A549 (cell line): ENCODE data around the gene TP53I11. TPM values are rescaled to one million over a fixed set of nuclear protein-coding genes. Genes with fewer than 3 reads are reported as not detected.

ENCODE experiments used
- ATAC-seq, 2 experiments: fragments of 200-7000 bp in 1 of 2; fragments of >200 bp in 1 of 2; cut with Nextera tagmentation in 1 of 2; cut with Tn5 transposase in 1 of 2; 3 replicates each; pipeline versions ENCODE4 v1.8.0 to v1.9.1; 2018 to 2020; ENCODE audit warnings: mild to moderate bottlenecking in 1 of 2, moderate library complexity in 1 of 2
- CTCF ChIA-PET: fragments of 300-600 bp; sonication (Branson Sonifier 250); formaldehyde crosslinking; extraction: SDS; loops from one replicate; lab custom pipeline; 2021; ENCODE audit warnings: antibody characterized with exemption, inconsistent platforms; lab: Yijun Ruan, JAX
- POLR2A ChIA-PET: fragments of 350-600 bp; formaldehyde crosslinking; extraction: SDS; loops from one replicate; lab custom pipeline; 2021; ENCODE audit warnings: antibody characterized with exemption, inconsistent platforms; lab: Yijun Ruan, JAX
- DNase-seq, 2 experiments: peaks; one replicate each; pipeline versions ENCODE4 v3.0.0 to v3.0.0-alpha.2; 2011 to 2016; ENCODE audit warnings: low read depth in 1 of 2, low spot score in 1 of 2
- FAIRE-seq: peaks from 2 replicates; lab custom pipeline; 2011; peaks lifted over from hg19 to GRCh38; lab: Jason Lieb, UNC
- H3K27ac ChIP-seq, 2 experiments: fragments of >200 bp; sonication (Bioruptor Twin); formaldehyde crosslinking; 3 replicates each; pipeline ENCODE4 v1.5.1; 2016 to 2017
- H3K4me1 ChIP-seq: fragments of >200 bp; sonication (Bioruptor Twin); formaldehyde crosslinking; 3 replicates; pipeline ENCODE4 v1.6.1; 2016
- H3K4me2 ChIP-seq: fragments of >200 bp; sonication (Bioruptor Twin); formaldehyde crosslinking; 3 replicates; pipeline ENCODE4 v1.6.1; 2016
- H3K4me3 ChIP-seq: fragments of >200 bp; sonication (Bioruptor Twin); formaldehyde crosslinking; 3 replicates; pipeline ENCODE4 v1.5.1; 2016
- H3K9me3 ChIP-seq: fragments of >200 bp; sonication (Bioruptor Twin); formaldehyde crosslinking; 3 replicates; pipeline ENCODE4 v1.6.1; 2016
- BHLHE40 ChIP-seq: IDR thresholded peaks from 2 replicates; pipeline ENCODE4 v1.6.1; 2012; ENCODE audit warnings: low read depth, low read length, inconsistent platforms
- CBX2 ChIP-seq: fragments of 200-600 bp; sonication (generic); IDR thresholded peaks from 2 replicates; pipeline ENCODE4 v1.6.1; 2016; ENCODE audit warnings: low read depth, mild to moderate bottlenecking, borderline replicate concordance
- CBX8 ChIP-seq: fragments of 200-600 bp; sonication (generic); IDR thresholded peaks from 2 replicates; pipeline ENCODE4 v1.6.1; 2016
- CEBPB ChIP-seq, 2 experiments: fragments of >200 bp in 1 of 2; sonication (Bioruptor Twin) in 1 of 2; formaldehyde crosslinking in 1 of 2; IDR thresholded peaks; 2 replicates each; pipeline ENCODE4 v1.6.1; 2012 to 2016
- CHD4 ChIP-seq: fragments of 200-600 bp; sonication (generic); IDR thresholded peaks from 2 replicates; pipeline ENCODE4 v1.6.1; 2016; ENCODE audit warnings: antibody characterized with exemption, mild to moderate bottlenecking, borderline replicate concordance
- CTCF ChIP-seq: fragments of >200 bp; sonication (Bioruptor Twin); formaldehyde crosslinking; IDR thresholded peaks from 3 replicates; pipeline ENCODE4 v1.5.1; 2016
- E2F6 ChIP-seq: IDR thresholded peaks from 2 replicates; pipeline ENCODE4 v1.6.1; 2012; ENCODE audit warnings: low read depth, borderline replicate concordance
- EP300 ChIP-seq, 2 experiments: fragments of >200 bp; sonication (Bioruptor Twin); formaldehyde crosslinking; IDR thresholded peaks; 2 replicates in 1 of 2; 3 replicates in 1 of 2; pipeline ENCODE4 v1.6.1; 2016 to 2017
- FOSL2 ChIP-seq, 2 experiments: fragments of 450-650 bp in 1 of 2; fragments of >200 bp in 1 of 2; sonication (Bioruptor Twin) in 1 of 2; formaldehyde crosslinking; IDR thresholded peaks; 2 replicates each; pipeline versions ENCODE4 v1.5.0 to v1.6.1; 2016 to 2020; ENCODE audit warnings: mild to moderate bottlenecking in 1 of 2, moderate library complexity in 1 of 2
- FOXS1 ChIP-seq: fragments of 250-450 bp; sonication (Bioruptor Pico); IDR thresholded peaks from 2 replicates; pipeline ENCODE4 v1.5.0; 2020; ENCODE audit warnings: mild to moderate bottlenecking, moderate library complexity
- GATA3 ChIP-seq: IDR thresholded peaks from 2 replicates; pipeline ENCODE4 v1.6.1; 2012; ENCODE audit warnings: borderline replicate concordance
- HOXB13 ChIP-seq: fragments of 250-450 bp; sonication (Bioruptor Pico); IDR thresholded peaks from 2 replicates; pipeline ENCODE4 v1.5.0; 2020; ENCODE audit warnings: low read depth, mild to moderate bottlenecking, moderate library complexity
- HOXB5 ChIP-seq: fragments of 250-450 bp; sonication (Bioruptor Pico); IDR thresholded peaks from 2 replicates; pipeline ENCODE4 v1.5.0; 2020; ENCODE audit warnings: mild to moderate bottlenecking, moderate library complexity
- JUN ChIP-seq, 2 experiments: fragments of >200 bp; sonication (Bioruptor Twin); formaldehyde crosslinking; IDR thresholded peaks; 2 replicates in 1 of 2; 3 replicates in 1 of 2; pipeline ENCODE4 v1.6.1; 2016 to 2017
- KDM5A ChIP-seq: fragments of 200-600 bp; sonication (generic); IDR thresholded peaks from 2 replicates; pipeline ENCODE4 v1.6.1; 2016; ENCODE audit warnings: antibody characterized with exemption, mild to moderate bottlenecking
- MAFK ChIP-seq: fragments of 450-650 bp; IDR thresholded peaks from 2 replicates; pipeline ENCODE4 v1.6.1; 2014; ENCODE audit not compliant: partially characterized antibody
- MAX ChIP-seq: IDR thresholded peaks from 2 replicates; pipeline ENCODE4 v1.6.1; 2012
- MAZ ChIP-seq: fragments of 150-350 bp; IDR thresholded peaks from 2 replicates; pipeline ENCODE4 v1.6.1; 2014; ENCODE audit warnings: antibody characterized with exemption, low read depth, low read length, borderline replicate concordance
- NFE2L2 ChIP-seq: fragments of 150-350 bp; conservative IDR thresholded peaks from 2 replicates; pipeline ENCODE4 v1.6.1; 2014; ENCODE audit warnings: low read length
- NR3C1 ChIP-seq: fragments of >200 bp; sonication (Bioruptor Twin); formaldehyde crosslinking; IDR thresholded peaks from 3 replicates; pipeline ENCODE4 v1.6.1; 2017
- PBX3 ChIP-seq: IDR thresholded peaks from 2 replicates; pipeline ENCODE4 v1.6.1; 2012
- PHF8 ChIP-seq: fragments of 200-600 bp; sonication (generic); IDR thresholded peaks from 2 replicates; pipeline ENCODE4 v1.6.1; 2016; ENCODE audit warnings: low read depth, mild to moderate bottlenecking, antibody characterized with exemption, moderate library complexity, borderline replicate concordance
- POLR2A ChIP-seq: IDR thresholded peaks from 2 replicates; pipeline ENCODE4 v1.6.1; 2012; ENCODE audit warnings: mild to moderate bottlenecking, low read length
- POLR2AphosphoS2 ChIP-seq: conservative IDR thresholded peaks from 2 replicates; pipeline ENCODE4 v1.6.1; 2012; ENCODE audit warnings: low read length, improper control_type of control experiment, inconsistent platforms
- RAD21 ChIP-seq, 2 experiments: fragments of >200 bp in 1 of 2; sonication (Bioruptor Twin) in 1 of 2; formaldehyde crosslinking in 1 of 2; IDR thresholded peaks in 1 of 2; conservative IDR thresholded peaks in 1 of 2; 2 replicates in 1 of 2; 3 replicates in 1 of 2; pipeline ENCODE4 v1.6.1; 2012 to 2018; ENCODE audit warnings: inconsistent platforms in 1 of 2
- REST ChIP-seq: fragments of 200-600 bp; sonication (generic); IDR thresholded peaks from 2 replicates; pipeline ENCODE4 v1.6.1; 2016; ENCODE audit warnings: antibody characterized with exemption, mild to moderate bottlenecking, moderate library complexity
- RFX5 ChIP-seq: fragments of 450-650 bp; IDR thresholded peaks from 2 replicates; pipeline ENCODE4 v1.7.1; 2014; ENCODE audit warnings: antibody characterized with exemption, mild to moderate bottlenecking, moderate library complexity
- RNF2 ChIP-seq: fragments of 200-600 bp; sonication (generic); IDR thresholded peaks from 2 replicates; pipeline ENCODE4 v1.6.1; 2016; ENCODE audit warnings: low read depth, mild to moderate bottlenecking, antibody characterized with exemption, moderate library complexity, borderline replicate concordance
- SMC3 ChIP-seq: fragments of >200 bp; sonication (Bioruptor Twin); formaldehyde crosslinking; IDR thresholded peaks from 3 replicates; pipeline ENCODE4 v1.6.1; 2018; ENCODE audit warnings: inconsistent platforms
- SREBF2 ChIP-seq: fragments of 450-650 bp; IDR thresholded peaks from 2 replicates; pipeline ENCODE4 v1.6.1; 2014; ENCODE audit warnings: mild to moderate bottlenecking, moderate library complexity
- TFCP2L1 ChIP-seq: fragments of 250-450 bp; sonication (Bioruptor Pico); IDR thresholded peaks from 2 replicates; pipeline ENCODE4 v1.5.0; 2021; ENCODE audit warnings: mild to moderate bottlenecking
- USF2 ChIP-seq: fragments of 450-650 bp; IDR thresholded peaks from 2 replicates; pipeline ENCODE4 v1.6.1; 2014; ENCODE audit warnings: antibody characterized with exemption
- WGBS: methylation state at CpG from one replicate; pipeline ENCODE4 v1.1.6; 2017; ENCODE audit errors: missing lambda C conversion rate; 5-methylcytosine and 5-hydroxymethylcytosine counted together
- polyA minus RNA-seq: library from RNA; depleted of rRNA, polyadenylated mRNA; stranded (reverse); fragments of >200 nt; gene quantifications from 2 replicates; pipeline ENCODE4 v1.2.3, GENCODE V29; 2011; rRNA and poly(A)+ RNA removed
- polyA plus RNA-seq, 4 experiments: library from polyadenylated mRNA; depleted of rRNA in 3 of 4; stranded (reverse); fragments of >200 nt; fragmentation: RNase III in 1 of 4; extraction: RNeasy Plus Mini Kit Qiagen cat#74134 plus additional on column Dnase treatment in 1 of 4; gene quantifications; 2 replicates in 3 of 4; 3 replicates in 1 of 4; pipeline ENCODE4 v1.2.3, GENCODE V29; 2011 to 2017

The TP53I11 gene
- polyA plus RNA-seq (2011; rRNA removed), result 11.2 and 20.7 TPM in 2 replicates
- polyA plus RNA-seq (2012; cell fraction: cytosol; rRNA removed), result 14.3 and 22.5 TPM in 2 replicates
- polyA plus RNA-seq (2012; cell fraction: nucleus; rRNA removed), result 32.6 and 40.9 TPM in 2 replicates
- polyA plus RNA-seq (2017; fragmentation: RNase III; extraction: RNeasy Plus Mini Kit Qiagen cat#74134 plus additional on column Dnase treatment), result 28.2 to 36.1 TPM (median 28.5 TPM) in 3 replicates
- 23.0 and 25.7 TPM in 2 replicates for polyA minus RNA-seq

- FAIRE-seq (no peak), ATAC-seq (peak; percentile 57 to 86), DNase-seq (peak; percentile 53 to 78)
- POLR2A ChIA-PET, result no interaction called here
- CTCF ChIA-PET, result interaction anchor here (0.8 to 1.6 kb wide), 12 partner anchors 8 to 154 kb away, joined by 3 to 12 read pairs (median 4); no protein-coding TSS in a partner anchor
- Histone ChIP-seq H3K4me3 (peak within 1 kb of the TSS; percentile 99), H3K9me3 (no peaks in the 10 kb centered on the region), H3K27ac (peak within 1 kb of the TSS; percentile 92 to 95), H3K4me2 (peak within 1 kb of the TSS; percentile 99), H3K4me1 (peaks cover 30% of the 10 kb centered on the region)
- 68% methylated on average over 19 of the region's 83 CpGs for WGBS
- TF ChIP-seq JUN (IDR thresholded peaks at IDR 0.05) (peak in 1 of 2 experiments; percentile 35; a peak in 1 of 5 replicates), CTCF (peak; percentile 89), FOXS1 (CRISPR knock-in tag) (no peak), FOSL2 (IDR thresholded peaks at IDR 0.05) (no peak), FOSL2 (CRISPR knock-in tag; IDR thresholded peaks at IDR 0.05) (no peak), NR3C1 (no peak), HOXB13 (no peak), EP300 (IDR thresholded peaks at IDR 0.05) (no peak), PBX3 (no peak), NFE2L2 (no peak), POLR2A (peak; percentile 64), CBX2 (no peak), SMC3 (peak; percentile 52), CBX8 (no peak), RNF2 (no peak), MAFK (no peak), PHF8 (no peak), REST (no peak), GATA3 (no peak), CEBPB (IDR thresholded peaks at IDR 0.05) (no peak), E2F6 (no peak), USF2 (no peak), HOXB5 (no peak), RAD21 (conservative IDR thresholded peaks at IDR 0.05 in 1 of 2, IDR thresholded peaks at IDR 0.05 in 1 of 2) (peak in 1 of 2 experiments; percentile 51; a peak in 1 of 5 replicates), RFX5 (no peak), CHD4 (peak; percentile 90; the same call in 1 of the 2 replicates), TFCP2L1 (CRISPR knock-in tag) (no peak), BHLHE40 (no peak), SREBF2 (no peak), MAX (0 out of 2 replicates have a peak, but pooled peaks have one; percentile 32), KDM5A (no peak), MAZ (no peak), POLR2AphosphoS2 (no peak)
Measured at GRCh38 chr11:44950625-44951476, at the start of gene TP53I11. Gene TP53I11, minus strand, starts transcription at chr11:44950883. Its CDS starts 12,548 bp downstream, at chr11:44938335.
